Urothelium cell line (cell line): ENCODE measurements around the gene SPR.

Source experiments
- DNase-seq: peaks from one replicate; pipeline ENCODE4 v3.0.0; 2011; ENCODE audit warnings: low spot score, mixed read lengths
- FAIRE-seq: peaks from 2 replicates; lab custom pipeline; 2011; peaks lifted over from hg19 to GRCh38; lab: Jason Lieb, UNC

The SPR gene

GRCh38 chr2:72927619-72928550 lies 40.7 kb downstream of the SPR start:
- peak; percentile 46 for FAIRE-seq
- DNase-seq: no peak

- FAIRE-seq: no peak
- DNase-seq: no peak
These were observed 41.8 kb downstream of the SPR start for GRCh38 chr2:72929010-72929409.

- DNase-seq (peak; percentile 95), FAIRE-seq (peak; percentile 87)
These were observed 44.2 kb downstream of the SPR start for GRCh38 chr2:72931280-72931910.

- DNase-seq (peak; percentile 76), FAIRE-seq (no peak)
These were observed 45.0 kb downstream of the SPR start for GRCh38 chr2:72932045-72932740.

GRCh38 chr2:72932805-72933204 lies 45.6 kb downstream of the SPR start:
- DNase-seq (no peak), FAIRE-seq (no peak)

GRCh38 chr2:72933207-72933606 lies 46.0 kb downstream of the SPR start:
- FAIRE-seq (no peak), DNase-seq (no peak)

GRCh38 chr2:72933646-72934151 lies 46.5 kb downstream of the SPR start:
- FAIRE-seq (no peak), DNase-seq (no peak)

GRCh38 chr2:72934683-72935610 lies 47.7 kb downstream of the SPR start:
- DNase-seq (peak; percentile 39), FAIRE-seq (peak; percentile 9)

- FAIRE-seq (no peak), DNase-seq (no peak)
These were observed 48.4 kb downstream of the SPR start for GRCh38 chr2:72935611-72935957.

GRCh38 chr2:72936660-72937355 lies 49.6 kb downstream of the SPR start:
- no peak for FAIRE-seq

GRCh38 chr2:72937356-72937669 lies 50.1 kb downstream of the SPR start:
- FAIRE-seq (no peak), DNase-seq (no peak)

More at GRCh38 chr2:72936660-72937355, 49.6 kb downstream of the SPR start:
- DNase-seq: no peak

GRCh38 chr2:72938455-72938854 lies 51.2 kb downstream of the SPR start:
- DNase-seq (no peak), FAIRE-seq (no peak)

GRCh38 chr2:72940361-72940760 lies 53.2 kb downstream of the SPR start:
- no peak for DNase-seq
- FAIRE-seq: no peak

GRCh38 chr2:72940786-72941185 lies 53.6 kb downstream of the SPR start:
- peak; percentile 68 for FAIRE-seq
- peak; percentile 56 for DNase-seq
